Fibroblast of villous mesenchyme (primary cell): Measurements from ENCODE around the gene GORASP1. TPM values are rescaled to one million over a fixed set of nuclear protein-coding genes. Genes with fewer than 3 reads are reported as not detected.

ENCODE experiments used
- DNase-seq: peaks from one replicate; pipeline ENCODE4 v3.0.0-alpha.2; 2010; ENCODE audit warnings: low read depth
- H3K4me3 ChIP-seq: 2 replicates; pipeline ENCODE4 v1.5.1; 2011; ENCODE audit warnings: low read depth, mild to moderate bottlenecking, low read length
- CTCF ChIP-seq: IDR thresholded peaks from 2 replicates; pipeline ENCODE4 v1.5.1; 2012; ENCODE audit warnings: low read depth, mild to moderate bottlenecking, low read length; ENCODE audit not compliant: insufficient read depth
- total RNA-seq: library from RNA; depleted of rRNA; stranded (reverse); fragments of >200 nt; gene quantifications from 2 replicates; pipeline ENCODE4 v1.2.3, GENCODE V29; 2012

Gene GORASP1
- total RNA-seq, 1 donor: 44.9 TPM

- DNase-seq: no peak
- TF ChIP-seq CTCF: no peak
- no peak overlapping the region for H3K4me3 ChIP-seq
These were observed 26.9 kb upstream of the GORASP1 start for GRCh38 chr3:39134305-39134704.

DNA sequence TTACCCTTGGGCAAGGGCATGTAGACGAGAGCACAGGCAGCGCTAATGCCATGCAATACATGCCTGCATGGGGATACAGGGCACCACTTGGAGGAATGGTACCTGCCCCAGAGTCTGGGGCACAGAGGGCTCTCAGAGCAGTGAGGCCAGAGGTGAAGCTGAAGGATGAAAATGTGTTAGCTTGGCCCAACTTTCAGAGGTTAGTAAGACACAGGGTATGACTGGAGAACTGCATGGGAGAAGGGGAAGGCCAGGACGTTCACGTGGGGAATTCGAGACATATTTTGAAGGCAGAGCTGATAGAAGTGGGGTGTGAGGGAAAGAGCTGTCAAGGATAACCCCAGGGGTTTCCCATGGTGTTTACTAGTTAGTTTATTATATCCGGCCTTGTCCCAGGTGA is 26.4 kb upstream of the GORASP1 start:
- no peak overlapping the region for H3K4me3 ChIP-seq
- no peak for DNase-seq
- TF ChIP-seq CTCF: no peak

DNA sequence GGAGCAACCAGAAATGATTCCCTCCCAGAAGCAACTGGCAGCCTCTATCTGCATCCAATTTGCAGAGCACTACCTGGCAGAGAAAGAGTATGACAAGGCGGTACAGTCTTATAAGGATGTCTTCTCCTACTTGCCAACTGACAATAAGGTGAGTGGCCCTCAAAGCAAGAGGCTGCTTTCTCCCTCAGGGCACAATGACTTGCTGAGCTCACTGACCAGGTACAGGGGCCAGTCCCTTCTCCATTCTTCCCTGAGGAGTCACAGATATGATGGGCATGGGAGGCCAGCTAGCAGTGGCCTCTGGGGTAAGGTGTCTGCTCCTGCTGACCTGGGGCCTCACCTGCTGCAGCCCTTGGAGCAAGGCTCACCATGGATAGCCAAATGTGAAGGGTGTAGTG is 25.7 kb upstream of the GORASP1 start:
- no peak for DNase-seq
- no peak overlapping the region for H3K4me3 ChIP-seq
- TF ChIP-seq CTCF: no peak

GRCh38 chr3:39132096-39133092 is 25.0 kb upstream of the GORASP1 start:
- DNase-seq: no peak
- no peak overlapping the region for H3K4me3 ChIP-seq
- TF ChIP-seq CTCF: no peak

GRCh38 chr3:39130693-39131265 is 23.4 kb upstream of the GORASP1 start:
- TF ChIP-seq CTCF: no peak
- no peak overlapping the region for H3K4me3 ChIP-seq
- DNase-seq: no peak

GRCh38 chr3:39130026-39130425 is 22.6 kb upstream of the GORASP1 start:
- no peak for DNase-seq
- no peak for TF ChIP-seq CTCF
- no peak overlapping the region for H3K4me3 ChIP-seq
